Activated CD4-positive, alpha-beta memory T cell treated with anti-CD3 and anti-CD28 coated beads, Interleukin-2, amount 10 ng/mL, durations not matched to agents 7 days and 5 days (primary cell): Measurements from ENCODE around the gene HYAL3. TPM values are rescaled to one million over a fixed set of nuclear protein-coding genes. Genes with fewer than 3 reads are reported as not detected.
"Not testable (repeated sequence)": the region's sequence is repeated elsewhere in the genome, so short reads cannot be mapped to it uniquely, and the experiment has no call there.

ENCODE experiments used
- CTCF ChIA-PET: fragments of 350-600 bp; sonication (Branson Sonifier 250); formaldehyde crosslinking; loops from one replicate; lab custom pipeline; 2021; ENCODE audit warnings: antibody characterized with exemption, inconsistent platforms; lab: Charles Lee
- POLR2A ChIA-PET: fragments of 350-600 bp; sonication (Branson Sonifier 250); formaldehyde crosslinking; loops from one replicate; lab custom pipeline; 2021; ENCODE audit warnings: antibody characterized with exemption; lab: Charles Lee
- DNase-seq: peaks from one replicate; pipeline ENCODE4 v3.0.0-alpha.2; 2020
- H3K27ac Mint-ChIP-seq: one replicate; pipeline ENCODE4 v1.8.0; 2021; ENCODE audit warnings: mild to moderate bottlenecking, mixed read lengths
- H3K27me3 Mint-ChIP-seq: one replicate; pipeline ENCODE4 v1.8.0; 2021; ENCODE audit warnings: mixed read lengths
- H3K36me3 Mint-ChIP-seq: one replicate; pipeline ENCODE4 v1.8.0; 2021; ENCODE audit warnings: low read depth, mixed read lengths
- H3K4me1 Mint-ChIP-seq: one replicate; pipeline ENCODE4 v1.8.0; 2021; ENCODE audit warnings: mixed read lengths
- H3K4me3 Mint-ChIP-seq: one replicate; pipeline ENCODE4 v1.8.0; 2021; ENCODE audit warnings: mild to moderate bottlenecking, mixed read lengths
- H3K9me3 Mint-ChIP-seq: one replicate; pipeline ENCODE4 v1.8.0; 2021; ENCODE audit warnings: mixed read lengths
- total RNA-seq, 2 experiments: library from RNA; stranded (reverse); gene quantifications; one replicate each; pipeline ENCODE4 v1.2.3, GENCODE V29; 2021

The HYAL3 gene
- total RNA-seq, 2 experiments from 2014 or later = 13.2 to 13.9 TPM

DNA sequence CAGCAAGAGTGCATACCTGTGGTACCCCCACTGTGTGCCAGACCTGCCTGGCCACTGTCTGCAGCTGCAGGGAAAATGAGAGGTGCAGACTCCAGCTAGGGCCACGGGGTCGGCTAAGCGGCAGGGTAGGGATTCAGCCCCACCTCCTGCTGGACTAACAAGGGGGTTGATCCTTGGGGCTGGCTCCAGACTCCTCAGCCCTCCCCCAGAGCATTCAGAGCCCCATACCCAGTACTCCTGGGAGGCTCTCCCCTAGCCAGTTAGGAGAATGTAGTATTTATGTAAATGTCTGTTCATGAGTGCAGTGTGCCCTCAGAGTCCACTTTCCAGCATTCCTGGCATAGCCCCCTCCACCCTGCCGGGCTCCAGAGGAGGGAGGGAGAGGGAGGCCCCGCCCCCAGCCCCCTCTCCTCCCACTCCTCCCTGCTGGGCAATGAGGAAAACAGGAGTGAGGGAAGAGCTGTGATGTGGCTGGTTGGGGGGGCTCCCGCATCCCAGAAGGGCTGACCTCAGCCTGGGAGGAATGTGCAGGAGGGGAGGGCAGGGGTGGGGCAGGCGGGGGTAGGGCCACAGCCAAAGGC, 34.7 kb downstream of the HYAL3 start:
- Mint-ChIP-seq H3K4me1 (peaks cover 7% of the 10 kb centered on the region), H3K9me3 (no peaks in the 10 kb centered on the region), H3K4me3 (no peak overlapping the region), H3K27ac (no peak overlapping the region), H3K27me3 (peaks cover 21% of the 10 kb centered on the region), H3K36me3 (peaks cover 4% of the 10 kb centered on the region)
- DNase-seq = no peak
- CTCF ChIA-PET = interaction anchor here (1.2 to 2.1 kb wide), 3 partner anchors 15 to 37 kb away, joined by 6 to 12 read pairs (median 9); no protein-coding TSS in a partner anchor
- POLR2A ChIA-PET = interaction anchor here (0.7 to 1.9 kb wide), 6 partner anchors 9 to 70 kb away, joined by 3 to 4 read pairs (median 4); no protein-coding TSS in a partner anchor

DNA sequence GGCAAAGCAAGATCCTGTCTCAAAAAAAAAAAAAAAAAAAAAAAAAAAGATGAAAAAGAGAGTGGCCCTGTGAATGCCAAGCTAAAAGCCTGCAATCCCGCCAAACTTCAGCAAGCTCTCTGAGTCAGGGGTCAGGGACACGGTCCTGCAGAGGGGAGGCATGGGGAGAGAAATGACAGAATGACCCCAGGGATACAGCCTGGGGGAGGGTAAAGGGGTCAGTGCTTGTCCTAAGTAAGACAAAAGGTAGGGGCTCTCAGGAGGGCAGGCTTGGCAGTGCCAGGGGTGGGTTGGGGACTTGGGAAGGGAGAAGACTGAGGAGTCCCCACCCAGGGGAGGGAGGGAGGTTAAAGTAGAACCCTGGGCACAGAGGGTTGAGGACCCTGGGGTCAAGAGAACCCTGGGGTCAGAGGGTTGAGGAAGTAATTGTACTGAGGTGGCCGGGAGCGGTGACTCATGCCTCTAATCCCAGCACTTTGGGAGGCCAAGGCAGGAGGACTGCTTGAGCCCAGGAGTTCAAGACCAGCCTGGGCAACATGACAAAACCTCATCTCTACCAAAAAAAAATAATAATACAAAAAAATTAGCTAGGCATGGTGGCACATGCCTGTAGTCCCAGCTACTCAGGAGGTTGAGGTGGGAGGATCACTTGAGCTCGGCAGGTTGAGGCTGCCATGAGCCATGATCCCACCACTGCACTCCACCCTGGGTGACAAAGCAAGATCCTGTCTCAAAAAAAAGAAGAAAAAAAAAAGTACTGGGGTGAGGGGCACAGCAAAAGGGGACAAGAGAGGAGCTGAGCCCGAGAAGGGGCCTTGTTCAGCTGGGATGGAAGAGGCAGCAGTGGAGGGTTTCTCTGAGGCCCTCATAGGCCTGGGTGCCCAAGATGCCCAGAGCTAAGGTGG, 35.5 kb downstream of the HYAL3 start:
- peaks cover 8% of the 10 kb centered on the region for H3K4me1 Mint-ChIP-seq
- no peaks in the 10 kb centered on the region for H3K9me3 Mint-ChIP-seq
- H3K27ac Mint-ChIP-seq = no peak overlapping the region
- ChIA-PET CTCF (interaction anchor here (0.7 to 2.1 kb wide), 7 partner anchors 15 to 591 kb away, joined by 3 to 12 read pairs (median 4); no protein-coding TSS in a partner anchor), POLR2A (interaction anchor here (0.7 to 1.9 kb wide), 7 partner anchors 8 to 69 kb away, joined by 3 to 4 read pairs (median 4); no protein-coding TSS in a partner anchor)
- DNase-seq = no peak
- no peak overlapping the region for H3K4me3 Mint-ChIP-seq
- peaks cover 12% of the 10 kb centered on the region for H3K36me3 Mint-ChIP-seq
- H3K27me3 Mint-ChIP-seq = peaks cover 20% of the 10 kb centered on the region

DNA sequence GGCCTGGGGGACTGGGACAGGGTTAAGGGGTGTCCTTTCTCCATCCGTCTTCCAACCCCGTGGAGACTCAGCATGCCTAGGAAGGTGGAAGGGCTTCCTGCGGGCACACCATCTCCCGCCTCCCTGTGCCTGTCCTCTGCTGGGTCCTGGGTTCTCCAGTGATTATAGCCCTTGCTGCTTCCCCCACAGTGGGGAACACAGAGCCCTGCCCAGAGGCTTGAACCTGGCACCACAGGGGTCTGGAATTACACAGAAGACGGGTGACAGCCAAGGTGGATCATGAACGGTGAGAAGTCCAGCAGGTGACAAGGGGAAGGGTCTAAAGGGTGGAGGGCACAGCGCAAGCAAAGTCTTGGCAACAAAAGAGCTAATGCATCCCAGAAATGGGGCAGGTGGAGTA, 36.4 kb downstream of the HYAL3 start:
- no peak overlapping the region for H3K4me3 Mint-ChIP-seq
- H3K4me1 Mint-ChIP-seq = peaks cover 8% of the 10 kb centered on the region
- no peak overlapping the region for H3K27ac Mint-ChIP-seq
- POLR2A ChIA-PET = interaction anchor here (0.9 kb wide), 1 partner anchor 16 kb away, joined by 4 read pairs; no protein-coding TSS in a partner anchor
- H3K27me3 Mint-ChIP-seq = peaks cover 10% of the 10 kb centered on the region
- H3K36me3 Mint-ChIP-seq = peaks cover 21% of the 10 kb centered on the region
- no peaks in the 10 kb centered on the region for H3K9me3 Mint-ChIP-seq
- CTCF ChIA-PET = interaction anchor here (0.7 to 2.1 kb wide), 6 partner anchors 14 to 591 kb away, joined by 3 to 12 read pairs (median 4); no protein-coding TSS in a partner anchor
- DNase-seq = no peak

DNA sequence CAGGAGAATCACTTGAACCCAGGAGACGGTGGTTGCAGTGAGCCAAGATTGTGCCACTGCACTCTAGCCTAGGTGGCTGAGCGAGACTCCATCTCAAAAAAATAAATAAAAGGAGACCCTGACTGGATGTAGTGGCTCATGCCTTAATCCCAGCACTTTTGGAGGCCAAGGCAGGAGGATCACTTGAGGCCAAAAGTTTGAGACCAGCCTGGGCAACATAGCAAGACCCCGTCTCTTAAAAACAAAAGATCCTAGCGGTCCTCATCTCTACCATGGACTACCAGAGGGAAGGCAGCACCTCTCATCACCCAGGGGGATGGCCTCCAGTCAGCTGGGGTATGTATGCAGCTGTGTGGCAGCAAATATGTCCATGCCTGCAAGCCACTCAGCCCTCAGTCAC, 37.0 kb downstream of the HYAL3 start:
- H3K4me3 Mint-ChIP-seq, POLR2A ChIA-PET, H3K27me3 Mint-ChIP-seq, H3K9me3 Mint-ChIP-seq, DNase-seq, H3K27ac Mint-ChIP-seq: not testable (repeated sequence)
- CTCF ChIA-PET = interaction anchor here (1.2 to 1.3 kb wide), 2 partner anchors 16 kb away, joined by 4 to 5 read pairs; no protein-coding TSS in a partner anchor
- peaks cover 10% of the 10 kb centered on the region for H3K4me1 Mint-ChIP-seq
- H3K36me3 Mint-ChIP-seq = peaks cover 27% of the 10 kb centered on the region

DNA sequence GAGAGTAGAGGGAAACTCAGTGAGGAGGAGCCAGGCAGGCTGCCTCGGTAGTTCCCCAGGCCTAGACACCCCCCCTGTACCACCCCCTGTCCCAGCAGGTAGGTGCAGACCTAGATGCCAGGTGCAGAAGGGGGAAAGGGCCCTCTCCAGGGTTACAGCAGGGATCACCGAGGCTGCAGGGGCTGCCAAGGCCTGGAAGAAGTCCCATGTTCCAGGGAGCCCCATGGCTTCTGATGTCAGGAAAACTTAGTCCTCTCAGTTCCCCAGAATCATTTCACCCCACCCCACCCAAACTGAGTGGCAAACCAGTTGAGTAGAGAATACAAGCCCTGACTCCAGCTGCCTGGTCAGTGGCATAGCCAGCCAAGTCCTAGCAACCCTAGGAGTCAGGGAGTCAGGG, 37.7 kb downstream of the HYAL3 start:
- DNase-seq = no peak
- Mint-ChIP-seq H3K4me1 (peaks cover 12% of the 10 kb centered on the region), H3K4me3 (no peak overlapping the region), H3K36me3 (peaks cover 34% of the 10 kb centered on the region), H3K9me3 (no peaks in the 10 kb centered on the region), H3K27ac (no peak overlapping the region), H3K27me3 (peaks cover 6% of the 10 kb centered on the region)
- ChIA-PET CTCF (interaction anchor here (1.3 to 1.5 kb wide), 2 partner anchors 10 to 15 kb away, joined by 5 to 8 read pairs; no protein-coding TSS in a partner anchor), POLR2A (interaction anchor here (0.8 kb wide), 2 partner anchors 32 to 44 kb away, joined by 3 read pairs; no protein-coding TSS in a partner anchor)

DNA sequence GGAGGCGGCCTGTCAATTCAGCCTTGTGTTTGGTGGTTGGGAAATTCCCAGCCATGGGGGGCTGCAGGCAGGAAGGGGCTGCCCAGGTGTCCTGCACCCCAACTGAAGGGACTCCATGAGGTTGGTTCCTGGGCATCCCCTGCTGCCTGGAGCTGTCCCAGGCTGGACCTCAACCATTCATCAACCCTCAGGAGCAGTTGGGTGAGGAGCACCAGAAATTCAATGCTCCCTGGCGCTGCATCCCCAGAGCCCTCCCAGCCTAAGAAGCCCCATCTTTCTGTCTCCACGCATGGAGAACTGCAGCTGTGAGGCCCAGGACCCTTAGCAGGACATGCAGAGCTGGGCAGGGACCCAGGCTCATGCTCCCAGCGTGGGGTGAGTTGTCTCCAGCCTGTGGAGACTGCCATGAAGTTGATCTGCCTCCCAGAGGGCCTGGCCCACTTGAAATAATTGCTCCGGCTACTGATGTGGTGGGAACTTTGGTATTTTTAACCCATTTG, 38.2 kb downstream of the HYAL3 start:
- peaks cover 39% of the 10 kb centered on the region for H3K36me3 Mint-ChIP-seq
- no peak overlapping the region for H3K27ac Mint-ChIP-seq
- ChIA-PET CTCF (interaction anchor here (1.3 to 1.5 kb wide), 3 partner anchors 10 to 63 kb away, joined by 4 to 8 read pairs (median 5); no protein-coding TSS in a partner anchor), POLR2A (interaction anchor here (0.8 to 1.8 kb wide), 3 partner anchors 14 to 45 kb away, joined by 3 to 10 read pairs (median 3); no protein-coding TSS in a partner anchor)
- H3K9me3 Mint-ChIP-seq = no peaks in the 10 kb centered on the region
- H3K4me1 Mint-ChIP-seq = peaks cover 12% of the 10 kb centered on the region
- H3K27me3 Mint-ChIP-seq = peaks cover 3% of the 10 kb centered on the region
- DNase-seq = no peak
- no peak overlapping the region for H3K4me3 Mint-ChIP-seq

DNA sequence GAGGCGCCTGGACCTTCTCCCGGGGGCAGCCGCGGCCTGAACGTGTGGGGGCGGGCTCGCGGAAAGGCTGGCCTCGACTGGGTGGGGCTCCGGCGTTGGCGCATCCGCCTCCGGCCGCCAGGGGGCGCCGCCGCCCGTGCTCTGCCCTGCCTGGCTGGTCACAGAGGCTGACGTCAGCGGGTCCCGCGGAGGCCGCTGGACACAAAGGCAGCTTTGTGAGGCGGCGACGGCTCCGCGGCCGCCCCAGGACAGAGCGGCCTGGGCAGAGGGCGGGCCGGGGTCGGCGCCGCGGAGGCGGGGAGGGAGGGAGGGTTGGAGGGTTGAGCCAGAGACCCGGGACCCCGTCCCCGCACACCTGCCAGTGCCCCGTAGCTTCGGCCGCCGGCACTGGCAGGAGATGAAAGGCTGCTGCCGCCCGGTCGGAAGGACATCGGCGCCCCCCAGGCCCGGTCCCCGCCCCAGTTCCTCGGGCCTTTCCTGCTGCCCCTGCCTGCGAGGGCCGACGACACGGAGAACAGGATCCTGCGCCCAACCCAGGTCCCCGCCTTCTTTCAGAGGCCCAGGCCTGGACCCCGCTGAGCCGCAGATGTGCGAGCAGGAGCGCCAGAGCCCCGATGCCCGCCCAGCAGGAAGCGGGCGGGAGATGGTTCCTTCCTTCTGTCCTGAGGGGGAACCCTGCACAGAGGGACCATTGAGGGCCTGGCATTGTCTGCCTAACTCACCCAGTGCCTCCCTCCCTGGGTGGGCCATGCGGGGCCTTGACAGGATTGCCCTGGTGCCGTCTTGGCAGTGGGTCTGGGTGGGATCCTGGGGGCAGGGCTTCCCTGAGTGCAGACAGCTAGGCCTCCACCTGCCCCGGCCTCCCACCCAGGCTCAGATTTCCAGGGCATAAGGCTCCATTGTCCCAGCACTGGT, 38.9 kb downstream of the HYAL3 start:
- peak overlapping the region; percentile 60 for H3K4me3 Mint-ChIP-seq
- CTCF ChIA-PET = interaction anchor here (0.5 to 3.5 kb wide), 8 partner anchors 9 to 1859 kb away, joined by 3 to 29 read pairs (median 4); partner anchors contain the start of gene GNAI2
- peaks cover 12% of the 10 kb centered on the region for H3K4me1 Mint-ChIP-seq
- POLR2A ChIA-PET = interaction anchor here (1.2 to 1.8 kb wide), 3 partner anchors 13 to 77 kb away, joined by 3 to 10 read pairs (median 4); no protein-coding TSS in a partner anchor
- H3K9me3 Mint-ChIP-seq = no peaks in the 10 kb centered on the region
- no peaks in the 10 kb centered on the region for H3K27me3 Mint-ChIP-seq
- H3K27ac Mint-ChIP-seq = no peak overlapping the region
- peak; percentile 87 for DNase-seq
- H3K36me3 Mint-ChIP-seq = peaks cover 41% of the 10 kb centered on the region

DNA sequence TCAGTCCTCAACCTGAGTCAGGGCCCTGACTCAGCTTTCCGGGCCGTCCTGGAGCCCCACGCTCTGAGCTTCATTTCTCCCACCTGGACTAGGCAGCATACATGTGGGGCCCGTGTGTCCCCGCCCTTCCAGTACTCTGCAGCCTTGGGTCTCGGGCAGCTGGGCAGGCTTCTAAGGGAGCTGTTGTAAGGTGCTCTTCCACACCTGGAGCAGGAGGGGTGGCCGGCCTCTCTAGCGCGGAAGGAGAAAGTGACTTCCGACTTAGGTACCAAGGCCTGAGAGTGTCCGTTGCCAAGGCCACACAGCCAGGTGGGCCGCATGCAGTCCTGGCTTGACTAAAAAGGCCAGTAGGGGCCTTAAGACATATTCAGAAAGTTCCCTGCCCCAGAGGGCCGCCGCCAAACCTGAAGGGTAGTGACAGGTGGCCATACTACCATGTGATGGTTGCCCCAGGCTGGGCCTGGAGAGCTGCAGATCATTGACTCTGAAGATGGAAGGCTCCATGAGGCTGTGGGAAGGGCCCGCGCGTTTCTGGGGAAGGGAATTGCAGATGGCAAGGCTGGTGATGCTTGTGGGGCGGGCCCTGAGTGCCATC, 39.7 kb downstream of the HYAL3 start:
- H3K27ac Mint-ChIP-seq = peak overlapping the region; percentile 71
- ChIA-PET POLR2A (interaction anchor here (1.2 to 5.3 kb wide), 4 partner anchors 12 to 78 kb away, joined by 3 to 20 read pairs (median 7); no protein-coding TSS in a partner anchor), CTCF (interaction anchor here (0.7 to 3.5 kb wide), 10 partner anchors 8 to 67 kb away, joined by 3 to 29 read pairs (median 3); partner anchors contain the start of gene GNAI2)
- H3K4me1 Mint-ChIP-seq = peaks cover 17% of the 10 kb centered on the region
- no peaks in the 10 kb centered on the region for H3K27me3 Mint-ChIP-seq
- DNase-seq = no peak
- H3K4me3 Mint-ChIP-seq = peak overlapping the region; percentile 60
- no peaks in the 10 kb centered on the region for H3K9me3 Mint-ChIP-seq
- peaks cover 47% of the 10 kb centered on the region for H3K36me3 Mint-ChIP-seq

DNA sequence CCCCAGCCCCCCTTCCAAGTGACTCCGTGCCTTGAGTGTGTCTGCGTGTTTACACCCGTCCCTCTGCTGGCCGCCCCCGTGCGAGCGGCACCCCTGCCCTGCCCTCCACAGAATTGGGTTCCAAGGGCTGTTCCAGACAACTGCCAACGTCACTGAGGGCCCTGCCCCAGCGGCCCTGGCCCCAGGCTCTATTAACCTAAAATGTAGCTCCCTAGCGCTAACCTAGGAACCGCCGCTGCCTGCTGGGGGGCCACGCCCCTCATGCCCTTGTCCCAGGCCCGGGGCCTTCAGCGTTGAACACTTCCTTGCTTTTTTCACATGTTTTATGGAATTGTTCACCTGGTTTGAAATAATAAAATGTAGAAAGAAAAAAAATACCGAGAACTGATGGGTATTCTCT, 40.2 kb downstream of the HYAL3 start:
- ChIA-PET POLR2A (interaction anchor here (1.4 to 5.3 kb wide), 3 partner anchors 12 to 78 kb away, joined by 3 to 20 read pairs (median 12); no protein-coding TSS in a partner anchor), CTCF (interaction anchor here (0.6 to 3.5 kb wide), 10 partner anchors 12 to 551 kb away, joined by 3 to 29 read pairs (median 3); partner anchors contain the start of gene GNAI2)
- H3K4me1 Mint-ChIP-seq = peaks cover 22% of the 10 kb centered on the region
- H3K36me3 Mint-ChIP-seq = peaks cover 51% of the 10 kb centered on the region
- no peak for DNase-seq
- peak overlapping the region; percentile 45 for H3K27ac Mint-ChIP-seq
- H3K9me3 Mint-ChIP-seq = no peaks in the 10 kb centered on the region
- H3K27me3 Mint-ChIP-seq = no peaks in the 10 kb centered on the region
- H3K4me3 Mint-ChIP-seq = no peak overlapping the region

DNA sequence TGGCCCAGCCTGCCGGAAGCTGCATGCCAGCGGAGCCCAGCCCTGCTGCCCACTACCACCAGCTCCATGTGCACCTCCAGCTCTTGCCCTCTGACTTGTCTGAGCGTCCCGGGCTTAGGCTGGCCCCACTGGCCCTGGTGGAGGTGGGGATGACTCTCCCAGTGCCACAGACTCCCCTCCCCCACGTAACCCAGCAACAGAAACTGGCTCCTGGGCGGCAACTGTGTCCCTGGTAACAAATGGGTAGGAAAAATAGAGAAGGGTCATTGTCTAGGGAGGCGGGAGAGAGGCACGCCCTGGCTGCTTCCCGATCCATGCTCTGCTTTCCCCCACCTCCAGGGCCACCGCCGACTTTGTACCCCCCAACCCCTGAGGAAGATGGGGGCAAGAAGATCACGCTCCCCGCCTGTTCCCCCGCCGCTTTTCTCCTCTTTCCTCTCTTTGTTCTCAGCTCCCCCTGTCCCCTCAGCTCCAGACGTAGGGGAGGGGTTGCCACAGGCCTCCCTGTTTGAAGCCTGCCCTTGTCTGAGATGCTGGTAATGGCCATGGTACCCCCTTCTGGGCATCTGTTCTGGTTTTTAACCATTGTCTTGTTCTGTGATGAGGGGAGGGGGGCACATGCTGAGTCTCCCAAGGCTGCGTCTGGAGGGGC, 41.0 kb downstream of the HYAL3 start:
- Mint-ChIP-seq H3K27me3 (no peaks in the 10 kb centered on the region), H3K27ac (no peak overlapping the region), H3K36me3 (peaks cover 59% of the 10 kb centered on the region), H3K4me1 (peaks cover 31% of the 10 kb centered on the region), H3K9me3 (no peaks in the 10 kb centered on the region), H3K4me3 (no peak overlapping the region)
- ChIA-PET CTCF (interaction anchor here (0.6 to 3.5 kb wide), 12 partner anchors 11 to 550 kb away, joined by 3 to 29 read pairs (median 3); no protein-coding TSS in a partner anchor), POLR2A (interaction anchor here (2.5 to 5.3 kb wide), 2 partner anchors 11 to 30 kb away, joined by 12 to 20 read pairs; no protein-coding TSS in a partner anchor)
- no peak for DNase-seq
